HG03439 (cell line): ENCODE measurements around the gene VOPP1.

Source experiments
- ATAC-seq: cut with Tn5 transposase; IDR thresholded peaks from one replicate; pipeline ENCODE4 v1.9.1; 2021; ENCODE audit warnings: mild to moderate bottlenecking, moderate library complexity; ENCODE audit not compliant: unreplicated experiment

The VOPP1 gene

DNA sequence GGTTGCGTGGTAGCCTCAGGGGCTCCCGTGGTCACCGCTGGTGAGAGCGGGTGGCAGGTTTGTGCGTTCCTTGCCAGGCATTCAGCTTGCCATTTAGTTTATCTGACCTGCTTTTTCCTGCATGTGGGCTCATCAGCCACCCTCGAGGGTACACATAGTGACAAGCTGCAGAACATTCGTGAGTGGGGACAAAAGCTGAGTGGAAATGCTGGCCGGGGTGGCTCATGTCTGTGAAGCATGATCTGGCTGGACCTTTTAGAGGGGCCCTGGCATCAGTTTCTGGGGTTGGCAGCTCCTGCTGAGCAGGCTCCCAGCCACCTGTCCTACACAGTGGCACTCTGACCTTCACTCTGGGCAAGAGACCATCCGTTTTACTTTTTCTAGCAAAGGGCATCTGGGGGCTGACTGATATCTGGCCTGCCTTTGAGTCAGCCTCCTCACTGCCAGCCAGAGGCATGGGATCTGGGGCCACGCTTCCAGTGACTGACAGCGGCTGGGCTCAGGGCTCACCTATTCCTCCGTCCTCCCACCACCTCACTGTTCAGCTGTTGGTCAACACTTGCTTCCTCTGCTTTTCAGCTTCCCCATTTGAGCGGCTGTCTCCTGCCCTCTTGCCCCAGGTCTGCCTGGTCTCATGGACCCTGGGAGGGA lies 132.1 kb downstream of the VOPP1 start:
- no peak for ATAC-seq

GRCh38 chr7:55439627-55440026 lies 132.7 kb downstream of the VOPP1 start:
- no peak for ATAC-seq

GRCh38 chr7:55438757-55439525 lies 133.4 kb downstream of the VOPP1 start:
- no peak for ATAC-seq

- no peak for ATAC-seq
These were observed 134.1 kb downstream of the VOPP1 start for GRCh38 chr7:55438085-55438756.

- no peak for ATAC-seq
These were observed 134.9 kb downstream of the VOPP1 start for GRCh38 chr7:55437375-55437774.

GRCh38 chr7:55436457-55436856 lies 135.8 kb downstream of the VOPP1 start:
- no peak for ATAC-seq

GRCh38 chr7:55435466-55435865 lies 136.8 kb downstream of the VOPP1 start:
- no peak for ATAC-seq

GRCh38 chr7:55432939-55433784 lies 139.1 kb downstream of the VOPP1 start:
- peak; percentile 63 for ATAC-seq

DNA sequence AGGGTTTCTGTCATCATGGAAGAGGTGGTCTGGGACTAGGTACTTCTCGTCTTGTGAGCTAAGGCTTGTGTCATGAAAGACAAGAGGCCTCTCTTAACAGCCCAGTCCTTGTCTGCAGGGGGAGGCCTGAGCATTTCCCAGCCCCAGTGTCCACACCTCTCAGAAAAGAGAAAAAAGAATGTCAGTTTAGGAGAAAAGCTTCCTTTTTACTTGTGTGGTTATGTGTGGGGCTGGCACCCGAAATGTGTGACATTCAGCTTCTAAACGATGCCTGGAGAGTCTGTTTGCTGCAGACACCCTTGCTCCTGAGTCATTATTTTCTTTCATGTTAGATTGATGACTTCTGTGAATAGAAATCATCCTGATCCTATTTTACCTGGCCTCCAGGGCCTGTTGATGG lies 139.8 kb downstream of the VOPP1 start:
- ATAC-seq = no peak

GRCh38 chr7:55431898-55432297 lies 140.4 kb downstream of the VOPP1 start:
- no peak for ATAC-seq

DNA sequence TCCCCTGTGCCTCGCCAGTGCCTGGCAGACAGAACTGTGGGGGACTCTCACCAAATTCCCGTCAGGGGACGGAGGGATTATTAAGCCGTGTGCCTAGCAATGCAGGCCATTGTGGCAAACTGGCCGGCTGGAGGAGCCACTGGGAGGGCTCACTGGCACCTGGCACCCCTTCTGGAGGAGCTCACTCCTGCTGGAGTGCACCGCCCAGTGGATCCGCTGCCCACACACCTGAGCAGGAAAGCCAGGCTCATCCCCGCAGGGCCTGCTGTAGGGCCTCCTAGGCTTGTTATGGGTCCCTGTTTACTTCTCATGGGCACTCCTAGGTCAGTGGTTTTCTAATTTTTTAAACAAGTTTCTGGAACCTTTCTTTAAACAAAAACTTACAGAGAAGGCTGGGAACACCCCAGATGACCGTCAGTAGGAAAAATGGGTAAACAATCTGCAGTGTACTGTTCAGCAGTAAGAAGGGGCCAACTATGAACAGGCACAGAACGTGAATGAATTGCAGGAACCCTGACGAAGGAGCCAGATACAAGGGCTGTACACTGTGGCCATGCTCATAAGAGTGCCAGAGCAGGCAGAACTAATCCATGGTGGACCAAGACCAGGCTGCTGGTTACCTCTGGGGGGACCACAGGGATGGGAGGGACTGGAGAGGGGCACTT lies 142.3 kb downstream of the VOPP1 start:
- no peak for ATAC-seq

DNA sequence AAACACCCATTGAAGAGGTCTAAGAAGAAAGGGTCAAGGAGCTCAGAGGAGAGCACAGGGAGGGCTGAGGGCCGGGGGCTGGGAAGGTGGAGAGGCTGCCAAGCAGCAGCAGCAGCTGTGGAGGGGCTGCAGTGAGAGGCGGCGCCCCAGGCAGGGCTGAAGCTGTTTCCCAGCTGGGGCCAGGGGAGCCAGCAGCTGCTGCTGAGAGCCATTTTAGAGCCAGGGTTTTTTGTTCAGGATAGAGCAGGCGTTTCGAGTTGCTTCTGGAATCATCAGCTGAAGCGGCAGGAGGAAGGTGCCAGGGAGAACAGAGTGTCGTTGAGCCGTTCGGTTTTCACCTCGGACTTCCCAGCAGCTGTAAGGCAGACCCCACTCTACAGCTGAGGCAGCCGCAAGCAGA lies 144.5 kb downstream of the VOPP1 start:
- ATAC-seq = no peak

DNA sequence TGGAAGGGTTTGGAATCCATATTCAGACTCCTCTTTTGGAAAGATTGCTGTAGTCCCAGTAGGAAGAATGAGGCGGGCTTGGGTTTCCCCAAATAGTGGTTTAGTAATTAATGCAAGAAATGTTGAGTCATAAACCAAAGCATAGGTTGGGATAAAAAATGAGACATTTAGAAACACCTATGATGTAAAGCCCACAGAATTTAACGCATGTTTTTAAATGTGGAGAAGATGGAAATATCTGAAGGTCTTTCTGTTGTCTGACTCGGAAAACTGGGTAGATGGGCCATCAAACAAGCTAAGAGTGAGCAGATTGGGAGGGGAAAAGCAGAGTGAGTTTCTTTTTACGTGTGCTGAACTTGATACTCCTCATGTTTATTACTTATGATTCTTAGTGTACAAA lies 145.0 kb downstream of the VOPP1 start:
- ATAC-seq = no peak

GRCh38 chr7:55426676-55427075 lies 145.6 kb downstream of the VOPP1 start:
- ATAC-seq = no peak

GRCh38 chr7:55425141-55425752 lies 147.1 kb downstream of the VOPP1 start:
- no peak for ATAC-seq

- ATAC-seq = no peak
These were observed 148.4 kb downstream of the VOPP1 start for GRCh38 chr7:55423891-55424290.

DNA sequence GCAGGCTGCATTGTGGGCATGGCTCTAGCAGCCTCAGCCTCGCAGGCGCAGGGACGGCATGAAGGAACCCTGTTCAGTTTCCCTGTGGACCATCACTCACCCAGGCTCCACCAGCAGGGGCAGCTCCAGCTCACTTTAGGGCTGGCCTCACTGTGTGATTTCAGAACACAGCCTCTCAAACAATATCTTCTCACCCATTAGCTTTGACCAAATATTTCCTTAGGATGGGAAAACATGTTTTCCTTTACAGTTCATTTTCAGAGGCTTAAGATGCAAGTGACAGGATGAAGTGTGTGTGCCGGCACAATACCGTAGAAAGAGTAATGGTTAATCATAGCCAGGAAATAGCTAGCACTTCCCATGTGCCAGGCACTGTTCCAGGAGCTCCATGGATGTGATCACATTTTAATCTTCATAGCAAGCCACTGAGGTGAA lies 149.0 kb downstream of the VOPP1 start:
- no peak for ATAC-seq
